ENCODE data around the gene S100A5.
"Not testable (repeated sequence)": the region's sequence is repeated elsewhere in the genome, so short reads cannot be mapped to it uniquely, and the experiment has no call there.

Gene S100A5

GRCh38 chr1:153520137-153520691, 20.5 kb downstream of the S100A5 start:
- not testable (repeated sequence) for H3K36me3 ChIP-seq (ENCODE audit: control insufficient read depth in 2 of 2, insufficient read depth in 1 of 2, low read length in 2 of 2); H3K27ac ChIP-seq (ENCODE audit: extremely low read depth, low read depth, low read length); H3K9me3 ChIP-seq (ENCODE audit: control insufficient read depth, insufficient read depth, low read depth, low read length); H3K4me1 ChIP-seq (ENCODE audit: control insufficient read depth, insufficient read depth, low read length); H3K4me3 ChIP-seq (ENCODE audit: low read depth, low read length)
- CTCF ChIA-PET: interaction anchor here (1.1 to 2.9 kb wide), 8 partner anchors 8 to 168 kb away, joined by 3 to 19 read pairs (median 4); partner anchors contain the start of genes S100A1 and S100A13
- POLR2A ChIA-PET: interaction anchor here (0.5 to 1.5 kb wide), 7 partner anchors 25 to 470 kb away, joined by 3 to 9 read pairs (median 4); partner anchors contain the start of genes CHTOP, RPS27 and S100A13
- TF ChIP-seq ZNF596 (tag by site-specific recombination; IDR thresholded peaks at IDR 0.05): peak; percentile 57; the same call in 1 of the 2 replicates

DNA sequence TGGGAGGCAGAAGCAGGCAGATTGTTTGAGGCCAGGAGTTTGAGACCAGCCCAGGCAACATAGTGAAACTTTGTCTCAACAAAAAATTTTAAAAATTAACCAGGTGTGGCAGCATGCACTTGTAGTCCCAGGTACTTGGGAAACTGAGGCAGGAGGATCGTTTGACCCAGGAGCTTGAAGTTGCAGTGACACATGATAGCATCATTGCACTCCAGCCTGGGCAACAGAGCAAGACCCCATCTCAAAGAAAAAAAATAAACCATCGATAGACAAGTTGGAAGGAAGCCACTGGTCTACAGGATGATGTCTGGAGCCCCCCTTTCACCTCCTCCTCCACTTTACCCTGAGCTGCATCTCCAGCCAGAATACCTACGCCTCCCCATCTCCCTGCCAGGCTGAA, 21.5 kb downstream of the S100A5 start:
- CTCF ChIA-PET: interaction anchor here (0.6 to 2.9 kb wide), 2 partner anchors 108 to 228 kb away, joined by 3 to 11 read pairs; partner anchors contain the start of genes S100A1 and S100A13

GRCh38 chr1:153515504-153516394, 25.0 kb downstream of the S100A5 start:
- Histone ChIP-seq H3K36me3 (ENCODE audit: control insufficient read depth in 2 of 2, insufficient read depth in 1 of 2, low read length in 2 of 2) (no peaks in the 10 kb centered on the region), H3K27ac (ENCODE audit: extremely low read depth, low read depth, low read length) (no peak overlapping the region), H3K4me1 (ENCODE audit: control insufficient read depth, insufficient read depth, low read length) (no peaks in the 10 kb centered on the region), H3K4me3 (ENCODE audit: low read depth, low read length) (no peak overlapping the region), H3K9me3 (ENCODE audit: control insufficient read depth, insufficient read depth, low read depth, low read length) (no peaks in the 10 kb centered on the region)
- TF ChIP-seq, protein P1, sequence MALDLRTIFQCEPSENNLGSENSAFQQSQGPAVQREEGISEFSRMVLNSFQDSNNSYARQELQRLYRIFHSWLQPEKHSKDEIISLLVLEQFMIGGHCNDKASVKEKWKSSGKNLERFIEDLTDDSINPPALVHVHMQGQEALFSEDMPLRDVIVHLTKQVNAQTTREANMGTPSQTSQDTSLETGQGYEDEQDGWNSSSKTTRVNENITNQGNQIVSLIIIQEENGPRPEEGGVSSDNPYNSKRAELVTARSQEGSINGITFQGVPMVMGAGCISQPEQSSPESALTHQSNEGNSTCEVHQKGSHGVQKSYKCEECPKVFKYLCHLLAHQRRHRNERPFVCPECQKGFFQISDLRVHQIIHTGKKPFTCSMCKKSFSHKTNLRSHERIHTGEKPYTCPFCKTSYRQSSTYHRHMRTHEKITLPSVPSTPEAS (tag by site-specific recombination; IDR thresholded peaks at IDR 0.05): no peak
- TF ChIP-seq ZNF596 (tag by site-specific recombination; IDR thresholded peaks at IDR 0.05) (no peak), ZNF184 (tag by site-specific recombination; IDR thresholded peaks at IDR 0.05) (peak; percentile 91), ZBTB17 (tag by site-specific recombination; IDR thresholded peaks at IDR 0.05) (peak; percentile 44; the same call in 1 of the 2 replicates), SP2 (tag by site-specific recombination; IDR thresholded peaks at IDR 0.05) (peak; percentile 33; the same call in 1 of the 2 replicates), KLF1 (tag by site-specific recombination; IDR thresholded peaks at IDR 0.05) (peak; percentile 85)
- ChIA-PET CTCF (interaction anchor here (0.6 to 2.4 kb wide), 4 partner anchors 18 to 163 kb away, joined by 3 to 16 read pairs (median 5); no protein-coding TSS in a partner anchor), POLR2A (interaction anchor here (1.1 to 2.2 kb wide), 4 partner anchors 52 to 118 kb away, joined by 3 to 8 read pairs (median 5); partner anchors contain the start of genes CHTOP, S100A1 and S100A13)

More for the DNA sequence above, 21.5 kb downstream of the S100A5 start:
- Histone ChIP-seq H3K4me1 (ENCODE audit: control insufficient read depth, insufficient read depth, low read length) (no peaks in the 10 kb centered on the region), H3K36me3 (ENCODE audit: control insufficient read depth in 2 of 2, insufficient read depth in 1 of 2, low read length in 2 of 2) (no peaks in the 10 kb centered on the region), H3K4me3 (ENCODE audit: low read depth, low read length) (no peak overlapping the region), H3K27ac (ENCODE audit: extremely low read depth, low read depth, low read length) (no peak overlapping the region), H3K9me3 (ENCODE audit: control insufficient read depth, insufficient read depth, low read depth, low read length) (no peaks in the 10 kb centered on the region)
- POLR2A ChIA-PET: no interaction called here
- TF ChIP-seq, protein P2, sequence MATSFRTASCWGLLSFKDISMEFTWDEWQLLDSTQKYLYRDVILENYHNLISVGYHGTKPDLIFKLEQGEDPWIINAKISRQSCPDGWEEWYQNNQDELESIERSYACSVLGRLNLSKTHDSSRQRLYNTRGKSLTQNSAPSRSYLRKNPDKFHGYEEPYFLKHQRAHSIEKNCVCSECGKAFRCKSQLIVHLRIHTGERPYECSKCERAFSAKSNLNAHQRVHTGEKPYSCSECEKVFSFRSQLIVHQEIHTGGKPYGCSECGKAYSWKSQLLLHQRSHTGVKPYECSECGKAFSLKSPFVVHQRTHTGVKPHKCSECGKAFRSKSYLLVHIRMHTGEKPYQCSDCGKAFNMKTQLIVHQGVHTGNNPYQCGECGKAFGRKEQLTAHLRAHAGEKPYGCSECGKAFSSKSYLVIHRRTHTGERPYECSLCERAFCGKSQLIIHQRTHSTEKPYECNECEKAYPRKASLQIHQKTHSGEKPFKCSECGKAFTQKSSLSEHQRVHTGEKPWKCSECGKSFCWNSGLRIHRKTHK (tag by site-specific recombination; IDR thresholded peaks at IDR 0.05): no peak
- peak; percentile 70 for TF ChIP-seq ZNF121 (tag by site-specific recombination; IDR thresholded peaks at IDR 0.05)

DNA sequence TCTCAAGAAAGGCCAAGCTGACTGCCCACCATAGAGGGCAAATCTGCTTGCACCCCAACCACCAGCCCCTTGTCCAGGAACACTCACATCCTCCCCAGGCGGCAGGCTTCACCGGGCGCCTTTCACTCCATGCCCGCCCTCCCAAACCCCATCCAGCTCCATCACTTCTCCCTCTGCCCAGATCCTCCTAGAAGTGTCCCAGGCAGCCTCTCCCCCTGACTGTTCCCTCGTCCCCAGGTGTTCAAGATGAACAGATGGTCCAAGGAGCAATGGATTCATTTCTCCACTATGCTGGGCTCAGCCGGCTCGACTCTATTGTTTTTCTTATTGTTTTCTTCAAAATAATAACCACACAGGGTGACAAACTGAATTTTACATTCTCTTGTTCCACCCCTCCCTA, 27.1 kb downstream of the S100A5 start:
- TF ChIP-seq BCL11B (tag by site-specific recombination; IDR thresholded peaks at IDR 0.05; ENCODE audit: low read depth): no peak
- TF ChIP-seq ZNF146 (tag by site-specific recombination; IDR thresholded peaks at IDR 0.05): no peak
- TF ChIP-seq REPIN1 (tag by site-specific recombination; IDR thresholded peaks at IDR 0.05; ENCODE audit: low read depth): no peak
- TF ChIP-seq, protein P3, sequence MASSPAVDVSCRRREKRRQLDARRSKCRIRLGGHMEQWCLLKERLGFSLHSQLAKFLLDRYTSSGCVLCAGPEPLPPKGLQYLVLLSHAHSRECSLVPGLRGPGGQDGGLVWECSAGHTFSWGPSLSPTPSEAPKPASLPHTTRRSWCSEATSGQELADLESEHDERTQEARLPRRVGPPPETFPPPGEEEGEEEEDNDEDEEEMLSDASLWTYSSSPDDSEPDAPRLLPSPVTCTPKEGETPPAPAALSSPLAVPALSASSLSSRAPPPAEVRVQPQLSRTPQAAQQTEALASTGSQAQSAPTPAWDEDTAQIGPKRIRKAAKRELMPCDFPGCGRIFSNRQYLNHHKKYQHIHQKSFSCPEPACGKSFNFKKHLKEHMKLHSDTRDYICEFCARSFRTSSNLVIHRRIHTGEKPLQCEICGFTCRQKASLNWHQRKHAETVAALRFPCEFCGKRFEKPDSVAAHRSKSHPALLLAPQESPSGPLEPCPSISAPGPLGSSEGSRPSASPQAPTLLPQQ (tag by site-specific recombination; IDR thresholded peaks at IDR 0.05): no peak
- no peak for TF ChIP-seq ZNF776 (tag by site-specific recombination; IDR thresholded peaks at IDR 0.05; ENCODE audit: borderline replicate concordance)
- TF ChIP-seq ZNF626 (tag by site-specific recombination; IDR thresholded peaks at IDR 0.05): no peak
- no peak for TF ChIP-seq ZNF23 (tag by site-specific recombination; IDR thresholded peaks at IDR 0.05; ENCODE audit: borderline replicate concordance)
- TF ChIP-seq ZBTB48 (tag by site-specific recombination; IDR thresholded peaks at IDR 0.05): no peak
- TF ChIP-seq ZNF777 (tag by site-specific recombination; IDR thresholded peaks at IDR 0.05; ENCODE audit: borderline replicate concordance): no peak
- TF ChIP-seq ZNF530 (tag by site-specific recombination; IDR thresholded peaks at IDR 0.05; ENCODE audit: low read depth): no peak
- TF ChIP-seq YY1 (tag by site-specific recombination; IDR thresholded peaks at IDR 0.05): no peak
- TF ChIP-seq ZNF24 (tag by site-specific recombination; IDR thresholded peaks at IDR 0.05): no peak
- Histone ChIP-seq H3K4me3 (ENCODE audit: low read depth, low read length) (no peak overlapping the region), H3K27ac (ENCODE audit: extremely low read depth, low read depth, low read length) (no peak overlapping the region), H3K9me3 (ENCODE audit: control insufficient read depth, insufficient read depth, low read depth, low read length) (no peaks in the 10 kb centered on the region), H3K4me1 (ENCODE audit: control insufficient read depth, insufficient read depth, low read length) (no peaks in the 10 kb centered on the region), H3K36me3 (ENCODE audit: control insufficient read depth in 2 of 2, insufficient read depth in 1 of 2, low read length in 2 of 2) (no peaks in the 10 kb centered on the region)
- POLR2A ChIA-PET: interaction anchor here (0.6 to 1.6 kb wide), 2 partner anchors 54 to 148 kb away, joined by 3 to 4 read pairs; no protein-coding TSS in a partner anchor
- CTCF ChIA-PET: interaction anchor here (0.6 to 1.2 kb wide), 4 partner anchors 18 to 1875 kb away, joined by 3 to 4 read pairs (median 3); no protein-coding TSS in a partner anchor
